ENCODE measurements around the gene RAB11A.
A peak's percentile ranks its signal among the peaks of the same experiment; 100 is the strongest.

RAB11A gene

GRCh38 chr15:65869126-65869953 lies at the start of gene RAB11A:
TSS of gene RAB11A (plus strand) at chr15:65869491. CDS start at chr15:65869586, 95 bp downstream.
- DNase-seq (ENCODE audit: low read depth): peak; percentile 85
- TF ChIP-seq CTCF (IDR thresholded peaks at IDR 0.05; ENCODE audit: control insufficient read depth, insufficient read depth, low read depth, low read length, missing control alignments): peak; percentile 35
- peak within 1 kb of the TSS; percentile 92 for H3K4me3 ChIP-seq (ENCODE audit: control insufficient read depth, low read depth, low read length)

DNA sequence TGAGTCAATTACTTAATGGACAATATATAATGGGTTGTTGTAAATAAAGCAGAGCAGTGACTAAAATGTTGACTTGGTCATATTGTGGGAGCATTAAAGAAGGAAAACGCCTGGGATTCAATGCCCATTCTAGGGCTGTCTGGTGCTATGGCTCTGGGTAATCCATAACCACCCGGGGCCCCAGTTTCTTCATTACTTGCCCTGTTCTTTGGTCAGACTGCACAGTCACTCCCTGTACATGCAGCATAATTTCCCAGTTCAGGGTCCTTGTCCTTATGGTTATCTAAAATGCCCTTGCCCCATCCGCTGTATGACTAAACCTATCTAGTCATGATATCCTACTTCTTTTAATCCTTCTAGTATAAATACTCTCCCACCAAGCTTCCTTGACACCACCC lies 49.7 kb upstream of the RAB11A start:
- TF ChIP-seq CTCF (IDR thresholded peaks at IDR 0.05; ENCODE audit: control insufficient read depth, insufficient read depth, low read depth, low read length, missing control alignments): no peak
- no peak for DNase-seq (ENCODE audit: low read depth)
- H3K4me3 ChIP-seq (ENCODE audit: control insufficient read depth, low read depth, low read length): no peak overlapping the region

DNA sequence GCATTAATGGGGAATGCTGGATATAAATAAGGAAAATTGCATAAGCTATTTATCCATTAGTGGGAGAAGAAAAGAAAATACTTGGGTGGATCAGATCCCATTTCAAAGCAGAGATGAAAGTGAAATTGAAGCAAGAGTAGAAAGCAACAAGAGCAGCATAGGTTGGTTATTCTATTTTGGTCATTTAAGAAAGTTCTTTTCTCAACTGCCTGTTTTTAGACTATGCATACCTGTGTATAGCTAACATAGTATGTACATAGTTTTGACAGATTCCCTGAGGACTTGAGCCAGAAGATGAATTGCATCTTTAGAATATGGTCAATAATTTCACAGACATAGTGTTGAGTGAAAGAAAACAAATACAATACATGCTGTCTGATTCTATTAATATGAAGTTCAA lies 48.2 kb upstream of the RAB11A start:
- DNase-seq (ENCODE audit: low read depth): no peak
- no peak overlapping the region for H3K4me3 ChIP-seq (ENCODE audit: control insufficient read depth, low read depth, low read length)
- TF ChIP-seq CTCF (IDR thresholded peaks at IDR 0.05; ENCODE audit: control insufficient read depth, insufficient read depth, low read depth, low read length, missing control alignments): no peak

DNA sequence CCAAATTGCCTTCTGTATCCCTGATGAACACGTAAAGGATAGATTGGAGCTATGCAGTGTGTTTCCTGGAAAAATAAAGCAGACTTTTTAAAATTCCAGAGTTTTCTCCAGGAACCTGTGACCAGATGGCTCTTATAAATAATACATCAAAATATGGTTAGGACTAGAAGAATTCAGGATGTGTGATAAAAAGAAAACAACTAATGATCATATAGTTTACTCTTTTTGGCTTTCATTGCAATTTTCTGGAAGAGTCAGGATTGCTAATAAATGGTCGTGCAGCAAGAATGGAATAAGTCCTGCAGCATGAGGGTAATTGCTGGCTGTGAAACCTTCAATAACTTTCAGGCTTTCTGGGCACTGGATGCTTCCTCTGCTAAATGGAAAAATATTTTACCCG lies 47.0 kb upstream of the RAB11A start:
- DNase-seq (ENCODE audit: low read depth): no peak
- TF ChIP-seq CTCF (IDR thresholded peaks at IDR 0.05; ENCODE audit: control insufficient read depth, insufficient read depth, low read depth, low read length, missing control alignments): no peak
- H3K4me3 ChIP-seq (ENCODE audit: control insufficient read depth, low read depth, low read length): no peak overlapping the region

DNA sequence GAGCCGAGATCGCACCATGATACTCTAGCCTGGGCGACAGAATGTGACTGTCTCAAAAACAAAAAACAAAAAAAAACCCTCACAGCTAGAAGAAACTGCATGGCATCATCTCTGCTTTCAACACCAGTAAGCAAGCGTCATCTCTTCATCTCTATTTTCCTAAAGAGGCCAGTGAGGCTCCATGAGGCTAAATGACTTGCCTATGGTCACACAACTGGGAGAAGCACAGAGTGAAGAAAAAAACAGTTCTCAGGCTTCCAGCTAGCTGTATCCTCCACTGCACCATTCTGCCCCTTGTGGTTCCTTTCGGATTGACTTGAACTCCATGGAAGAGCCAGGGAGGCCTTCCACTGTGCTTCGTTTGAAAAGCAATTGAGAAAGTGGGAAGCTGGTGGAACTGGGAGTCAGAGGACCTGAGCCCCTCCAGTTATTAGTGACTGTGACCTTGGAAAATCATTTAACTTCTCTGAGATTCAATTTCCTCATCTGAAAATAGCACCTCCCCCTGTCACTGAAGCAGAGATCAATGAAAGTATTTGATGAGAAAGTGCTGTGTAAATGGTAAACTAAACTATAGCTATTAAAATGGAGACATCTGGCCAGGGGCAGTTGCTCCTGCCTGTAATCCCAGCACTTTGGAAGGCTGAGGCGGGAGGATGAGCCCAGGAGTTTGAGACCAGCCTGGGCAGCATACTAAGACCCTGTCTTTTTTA lies 45.1 kb upstream of the RAB11A start:
- peak; percentile 81 for TF ChIP-seq CTCF (IDR thresholded peaks at IDR 0.05; ENCODE audit: control insufficient read depth, insufficient read depth, low read depth, low read length, missing control alignments)
- no peak for DNase-seq (ENCODE audit: low read depth)
- H3K4me3 ChIP-seq (ENCODE audit: control insufficient read depth, low read depth, low read length): no peak overlapping the region

- DNase-seq (ENCODE audit: low read depth): no peak
- H3K4me3 ChIP-seq (ENCODE audit: control insufficient read depth, low read depth, low read length): no peak overlapping the region
- no peak for TF ChIP-seq CTCF (IDR thresholded peaks at IDR 0.05; ENCODE audit: control insufficient read depth, insufficient read depth, low read depth, low read length, missing control alignments)
Measured at GRCh38 chr15:65824941-65825544, 44.2 kb upstream of the RAB11A start.
